A549 (cell line): ENCODE results near the gene ISCU.

Source experiments
- CHD2 ChIP-seq: fragments of 150-350 bp; IDR thresholded peaks from 2 replicates; pipeline ENCODE4 v1.6.1; 2014; ENCODE audit warnings: low read length; ENCODE audit not compliant: partially characterized antibody
- CTCF ChIP-seq: fragments of >200 bp; sonication (Bioruptor Twin); formaldehyde crosslinking; IDR thresholded peaks from 3 replicates; pipeline ENCODE4 v1.5.1; 2016
- EHMT2 ChIP-seq: fragments of 200-600 bp; sonication (generic); IDR thresholded peaks from 2 replicates; pipeline ENCODE4 v1.6.1; 2016; ENCODE audit warnings: antibody characterized with exemption, low read depth, mild to moderate bottlenecking, moderate library complexity
- EP300 ChIP-seq, 2 experiments: fragments of >200 bp; sonication (Bioruptor Twin); formaldehyde crosslinking; IDR thresholded peaks; 2 replicates in 1 of 2; 3 replicates in 1 of 2; pipeline ENCODE4 v1.6.1; 2016 to 2017
- GATA3 ChIP-seq: IDR thresholded peaks from 2 replicates; pipeline ENCODE4 v1.6.1; 2012; ENCODE audit warnings: borderline replicate concordance
- MAFK ChIP-seq: fragments of 450-650 bp; IDR thresholded peaks from 2 replicates; pipeline ENCODE4 v1.6.1; 2014; ENCODE audit not compliant: partially characterized antibody
- MAX ChIP-seq: IDR thresholded peaks from 2 replicates; pipeline ENCODE4 v1.6.1; 2012
- NFE2L2 ChIP-seq: fragments of 150-350 bp; conservative IDR thresholded peaks from 2 replicates; pipeline ENCODE4 v1.6.1; 2014; ENCODE audit warnings: low read length
- NPAS2 ChIP-seq: fragments of 250-450 bp; sonication (Bioruptor Pico); IDR thresholded peaks from 2 replicates; pipeline ENCODE4 v1.8.0; 2022; ENCODE audit warnings: mild to moderate bottlenecking, moderate library complexity, borderline replicate concordance
- POLR2A ChIP-seq: IDR thresholded peaks from 2 replicates; pipeline ENCODE4 v1.6.1; 2012; ENCODE audit warnings: mild to moderate bottlenecking, low read length
- ZC3H11A ChIP-seq: fragments of 450-650 bp; IDR thresholded peaks from 2 replicates; pipeline ENCODE4 v1.6.1; 2014; ENCODE audit warnings: antibody characterized with exemption, mild to moderate bottlenecking

- TF ChIP-seq EP300 (IDR thresholded peaks at IDR 0.05) (no peak), POLR2A (no peak), CTCF (no peak), NPAS2 (no peak), MAFK (no peak), MAX (no peak), GATA3 (no peak), CHD2 (no peak), EHMT2 (no peak), NFE2L2 (no peak), ZC3H11A (no peak)
Measured at GRCh38 chr12:108578264-108578663, 15.9 kb downstream of the ISCU start.
